H1 (cell line): ENCODE data around the gene RAB41. TPM values are rescaled to one million over a fixed set of nuclear protein-coding genes. Genes with fewer than 3 reads are reported as not detected.

Experiments
- CTCF ChIA-PET: fragments of 300-600 bp; sonication (Branson Sonifier 250); formaldehyde crosslinking; loops from one replicate; lab custom pipeline; 2021; ENCODE audit not compliant: partially characterized antibody; lab: Charles Lee
- POLR2A ChIA-PET: fragments of 300-600 bp; sonication (Branson Sonifier 250); formaldehyde crosslinking; loops from one replicate; lab custom pipeline; 2021; ENCODE audit warnings: inconsistent platforms; ENCODE audit not compliant: partially characterized antibody; lab: Charles Lee
- DNase-seq, 2 experiments: peaks; one replicate each; pipeline versions ENCODE4 v3.0.0 to v3.0.0-alpha.2; 2010 to 2022; ENCODE audit warnings: low spot score in 2 of 2, low read depth in 1 of 2, mixed read lengths in 1 of 2
- FAIRE-seq: peaks from 2 replicates; lab custom pipeline; 2011; peaks lifted over from hg19 to GRCh38; lab: Jason Lieb, UNC
- H2AFZ ChIP-seq: 2 replicates; pipeline ENCODE4 v1.8.1; 2012; ENCODE audit warnings: low read length, inconsistent platforms
- H2AK5ac ChIP-seq: 2 replicates; pipeline ENCODE4 v1.6.1; 2013; ENCODE audit warnings: low read depth, low read length
- H2BK120ac ChIP-seq: replicated peaks from 2 replicates; pipeline ENCODE3; 2013; ENCODE audit warnings: low read depth, low read length, inconsistent platforms
- H2BK12ac ChIP-seq: 2 replicates; pipeline ENCODE4 v1.6.1; 2013; ENCODE audit warnings: low read depth, low read length
- H2BK15ac ChIP-seq: 2 replicates; pipeline ENCODE4 v1.6.1; 2013; ENCODE audit warnings: low read length
- H2BK20ac ChIP-seq: 2 replicates; pipeline ENCODE4 v1.6.1; 2013; ENCODE audit warnings: low read length
- H2BK5ac ChIP-seq: 2 replicates; pipeline ENCODE4 v1.6.1; 2013; ENCODE audit warnings: low read depth, low read length
- H3K14ac ChIP-seq: 2 replicates; pipeline ENCODE4 v1.6.1; 2013; ENCODE audit warnings: inconsistent platforms; ENCODE audit not compliant: insufficient read length
- H3K18ac ChIP-seq: 2 replicates; pipeline ENCODE4 v1.6.1; 2013; ENCODE audit warnings: low read length; ENCODE audit errors: extremely low read depth
- H3K23ac ChIP-seq: 2 replicates; pipeline ENCODE4 v1.6.1; 2013; ENCODE audit warnings: inconsistent platforms; ENCODE audit not compliant: insufficient read length
- H3K23me2 ChIP-seq: 2 replicates; pipeline ENCODE4 v1.6.1; 2013; ENCODE audit warnings: low read depth, low read length
- H3K27ac ChIP-seq: 2 replicates; pipeline ENCODE4 v1.6.1; 2011; ENCODE audit warnings: low read depth, low read length, inconsistent platforms
- H3K27me3 ChIP-seq, 4 experiments: replicated peaks in 1 of 4; 1 replicate in 1 of 4; 2 replicates in 3 of 4; pipeline versions ENCODE4 v1.6.1 to v1.8.1; 2011 to 2013; ENCODE audit warnings: low read length in 3 of 4, mild to moderate bottlenecking in 3 of 4, inconsistent platforms in 2 of 4, mixed read lengths in 2 of 4, moderate library complexity in 1 of 4; ENCODE audit not compliant: control insufficient read depth in 3 of 4, insufficient read depth in 3 of 4; ENCODE audit errors: extremely low read depth in 1 of 4
- H3K36me3 ChIP-seq, 4 experiments: 2 replicates each; pipeline versions ENCODE4 v1.6.1 to v1.8.1; 2011 to 2013; ENCODE audit warnings: mild to moderate bottlenecking in 4 of 4, low read length in 3 of 4, moderate library complexity in 2 of 4, control low read depth in 1 of 4, inconsistent platforms in 1 of 4; ENCODE audit not compliant: insufficient read depth in 4 of 4, control insufficient read depth in 2 of 4
- H3K4ac ChIP-seq: replicated peaks from 2 replicates; pipeline ENCODE3; 2013; ENCODE audit warnings: low read length, low read depth, mixed read lengths, inconsistent platforms; ENCODE audit not compliant: insufficient read length
- H3K4me1 ChIP-seq, 4 experiments: replicated peaks in 1 of 4; 1 replicate in 1 of 4; 2 replicates in 3 of 4; pipeline versions ENCODE4 v1.6.1 to v1.8.1; 2011 to 2013; ENCODE audit warnings: low read length in 3 of 4, inconsistent platforms in 2 of 4, mixed read lengths in 1 of 4; ENCODE audit not compliant: insufficient read depth in 4 of 4, control insufficient read depth in 3 of 4
- H3K4me2 ChIP-seq, 2 experiments: 2 replicates each; pipeline versions ENCODE4 v1.6.1 to v1.8.1; 2011 to 2013; ENCODE audit warnings: low read depth in 2 of 2, low read length in 2 of 2, control low read depth in 1 of 2, inconsistent platforms in 1 of 2, mild to moderate bottlenecking in 1 of 2; ENCODE audit not compliant: insufficient read depth in 1 of 2
- H3K4me3 ChIP-seq, 4 experiments: fragments of 200-600, 300-600 bp in 1 of 4; sonication (generic), shearing (Covaris generic), sonication (Bioruptor Twin) in 1 of 4; 2 replicates each; pipeline versions ENCODE4 v1.5.1 to v1.8.1; 2011 to 2016; ENCODE audit warnings: low read length in 4 of 4, low read depth in 3 of 4, control low read depth in 2 of 4, inconsistent platforms in 2 of 4, mild to moderate bottlenecking in 2 of 4, mixed read lengths in 1 of 4, moderate library complexity in 1 of 4; ENCODE audit not compliant: insufficient read depth in 2 of 4; ENCODE audit errors: extremely low read depth in 1 of 4
- H3K56ac ChIP-seq: replicated peaks from 2 replicates; pipeline ENCODE3; 2013; ENCODE audit warnings: low read depth, mild to moderate bottlenecking, mixed read lengths, low read length, inconsistent platforms; ENCODE audit not compliant: insufficient read length
- H3K79me1 ChIP-seq: 2 replicates; pipeline ENCODE4 v1.6.1; 2013; ENCODE audit warnings: low read depth, low read length, control low read depth
- H3K79me2 ChIP-seq, 2 experiments: 2 replicates each; pipeline versions ENCODE4 v1.6.1 to v1.8.1; 2012 to 2013; ENCODE audit warnings: low read length in 2 of 2, mild to moderate bottlenecking in 2 of 2, inconsistent platforms in 1 of 2; ENCODE audit not compliant: insufficient read depth in 2 of 2, control insufficient read depth in 1 of 2
- H3K9ac ChIP-seq, 4 experiments: replicated peaks in 1 of 4; 1 replicate in 1 of 4; 2 replicates in 3 of 4; pipeline versions ENCODE4 v1.6.1 to v1.8.1; 2011 to 2013; ENCODE audit warnings: low read depth in 3 of 4, low read length in 3 of 4, control low read depth in 2 of 4, mild to moderate bottlenecking in 2 of 4, moderate library complexity in 2 of 4, inconsistent platforms in 1 of 4; ENCODE audit errors: extremely low read depth in 1 of 4
- H3K9me3 ChIP-seq, 2 experiments: 2 replicates each; pipeline versions ENCODE4 v1.6.1 to v1.8.1; 2012 to 2013; ENCODE audit warnings: mild to moderate bottlenecking in 2 of 2, moderate library complexity in 2 of 2, control low read depth in 1 of 2, inconsistent platforms in 1 of 2, low read depth in 1 of 2, low read length in 1 of 2, mixed read lengths in 1 of 2; ENCODE audit not compliant: insufficient read depth in 2 of 2
- H4K20me1 ChIP-seq, 2 experiments: replicated peaks in 1 of 2; 2 replicates each; pipeline versions ENCODE3 to v1.8.1; 2011 to 2013; ENCODE audit warnings: inconsistent platforms in 2 of 2, low read length in 2 of 2, mild to moderate bottlenecking in 1 of 2; ENCODE audit not compliant: insufficient read depth in 2 of 2, control insufficient read depth in 1 of 2
- H4K5ac ChIP-seq: 2 replicates; pipeline ENCODE4 v1.6.1; 2013; ENCODE audit warnings: low read length, low read depth, mixed read lengths, inconsistent platforms; ENCODE audit not compliant: insufficient read length
- H4K8ac ChIP-seq: 2 replicates; pipeline ENCODE4 v1.8.0; 2013; ENCODE audit warnings: mild to moderate bottlenecking, moderate library complexity, low read length, inconsistent platforms; ENCODE audit not compliant: insufficient read depth; ENCODE audit errors: extremely low read depth
- H4K91ac ChIP-seq: replicated peaks from 2 replicates; pipeline ENCODE3; 2013; ENCODE audit warnings: low read length, mixed read lengths, inconsistent platforms; ENCODE audit not compliant: insufficient read length
- KDM1A ChIP-seq: fragments of 200-600, 300-600 bp; sonication (generic); IDR thresholded peaks from 2 replicates; pipeline ENCODE4 v1.7.1; 2016; ENCODE audit warnings: mild to moderate bottlenecking, low read length, borderline replicate concordance
- WGBS, 2 experiments: shearing (Covaris generic) in 1 of 2; methylation state at CpG; one replicate each; pipeline versions ENCODE4 v1.1.6 to v1.1.7; 2013 to 2015; ENCODE audit warnings: low lambda C conversion rate in 2 of 2, mixed read lengths in 2 of 2, inconsistent platforms in 1 of 2, low coverage in 1 of 2, missing lambda C conversion rate in 1 of 2; ENCODE audit not compliant: insufficient replicate concordance in 2 of 2, insufficient coverage in 1 of 2, insufficient read length in 1 of 2; ENCODE audit errors: extremely low coverage in 1 of 2, missing lambda C conversion rate in 1 of 2; 5-methylcytosine and 5-hydroxymethylcytosine counted together
- polyA plus RNA-seq, 7 experiments: library from polyadenylated mRNA; depleted of rRNA in 3 of 7; stranded (reverse) in 5 of 7; unstranded in 2 of 7; fragments of >200 nt in 5 of 7; fragments of 200-250 nt in 2 of 7; gene quantifications; 1 replicate in 5 of 7; 2 replicates in 1 of 7; 4 replicates in 1 of 7; pipeline versions ENCODE4 v1.2.1 to v1.2.3, GENCODE V29; 2011 to 2013; ENCODE audit warnings: missing spikeins in 2 of 7, mixed read lengths in 2 of 7
- total RNA-seq: library from RNA; stranded (reverse); fragmentation: NEBNext Ultra II Directional; extraction: Animal tissue kit (Norgen Biotek cat#: 25700); gene quantifications from 2 replicates; pipeline ENCODE4 v1.2.1, GENCODE V29; 2021

Gene RAB41
- total and polyA plus RNA-seq, 2 of the 8 experiments (the other 6 are each of a cell fraction or from before 2014, with no cell fraction given) = not detected

DNA sequence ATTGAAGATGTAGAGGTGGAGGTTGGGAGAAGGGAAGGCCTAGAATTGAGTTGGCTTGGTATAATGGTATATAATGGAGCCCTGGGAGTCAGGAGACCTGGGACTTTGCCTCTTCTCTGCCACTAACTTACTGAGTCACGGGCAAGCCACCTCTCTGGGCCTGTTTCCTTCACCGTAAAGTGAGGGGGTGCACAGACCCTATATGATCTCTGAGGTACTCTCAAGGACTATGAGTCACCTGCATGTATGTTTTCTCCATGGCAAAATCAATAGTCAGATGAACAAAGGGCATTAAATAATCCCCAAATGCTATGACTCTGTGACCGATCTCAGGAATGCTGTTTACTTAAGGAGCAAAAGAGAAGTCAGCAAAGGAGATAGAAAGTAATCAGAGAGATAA, 27.1 kb upstream of the RAB41 start:
- Histone ChIP-seq H4K91ac (no peak overlapping the region), H3K79me1 (no peaks in the 10 kb centered on the region), H2BK12ac (no peak overlapping the region), H4K20me1 (no peaks in the 10 kb centered on the region), H3K4me3 (no peak overlapping the region), H2BK5ac (no peak overlapping the region), H3K14ac (no peak overlapping the region), H2BK20ac (no peak overlapping the region), H3K4me2 (no peak overlapping the region), H2BK15ac (no peak overlapping the region), H3K23ac (no peak overlapping the region), H3K79me2 (no peaks in the 10 kb centered on the region), H3K4me1 (no peaks in the 10 kb centered on the region), H3K23me2 (no peaks in the 10 kb centered on the region), H2AFZ (no peak overlapping the region), H3K18ac (no peak overlapping the region), H3K27ac (no peak overlapping the region), H2AK5ac (no peak overlapping the region), H3K27me3 (no peaks in the 10 kb centered on the region), H3K4ac (no peak overlapping the region), H3K9ac (no peak overlapping the region), H3K9me3 (no peaks in the 10 kb centered on the region), H3K36me3 (no peaks in the 10 kb centered on the region), H4K8ac (no peak overlapping the region), H2BK120ac (no peak overlapping the region), H3K56ac (no peak overlapping the region), H4K5ac (no peak overlapping the region)
- CTCF ChIA-PET = no interaction called here
- DNase-seq = no peak
- no peak for FAIRE-seq
- WGBS, 2 experiments = 97% methylated on average over 2 of the region's 3 CpGs; no CpG with 5 or more reads in 1 of the 2 experiments
- POLR2A ChIA-PET = no interaction called here
- TF ChIP-seq KDM1A = no peak
